IMR-90 (cell line): ENCODE measurements around the gene EGFR. TPM values are rescaled to one million over a fixed set of nuclear protein-coding genes. Genes with fewer than 3 reads are reported as not detected.

Experiments used
- ATAC-seq: fragments of 200-7000 bp; cut with Tn5 transposase; 2 replicates; pipeline ENCODE4 v1.9.1; 2020; ENCODE audit warnings: low read depth, mild to moderate bottlenecking, moderate library complexity
- BruUV-seq: library from RNA; stranded (reverse); fragments of 400-500 nt; replicated peaks from 2 replicates; lab custom pipeline; 2021; lab: Mats Ljungman, UMichigan
- CTCF ChIA-PET: fragments of 300-600 bp; formaldehyde crosslinking; extraction: SDS; loops from one replicate; lab custom pipeline; 2021; ENCODE audit warnings: antibody characterized with exemption; lab: Yijun Ruan, JAX
- POLR2A ChIA-PET: fragments of 300-600 bp; sonication (Branson Sonifier 250); formaldehyde crosslinking; loops from one replicate; lab custom pipeline; 2022; ENCODE audit warnings: antibody characterized with exemption; ENCODE audit not compliant: unreplicated experiment; lab: Charles Lee
- DNase-seq: peaks from one replicate; pipeline ENCODE4 v3.0.0; 2013
- H2AFZ ChIP-seq: replicated peaks from 2 replicates; pipeline ENCODE3; 2013; ENCODE audit warnings: low read length, mild to moderate bottlenecking; ENCODE audit not compliant: poor library complexity
- H2AK5ac ChIP-seq: 2 replicates; pipeline ENCODE4 v1.6.1; 2013; ENCODE audit warnings: low read depth, low read length, inconsistent platforms
- H2AK9ac ChIP-seq: replicated peaks from 2 replicates; pipeline ENCODE3; 2013; ENCODE audit warnings: mild to moderate bottlenecking, low read depth, low read length, moderate library complexity; ENCODE audit not compliant: poor library complexity
- H2BK120ac ChIP-seq: 2 replicates; pipeline ENCODE4 v1.6.1; 2013; ENCODE audit warnings: low read depth, low read length, inconsistent platforms
- H2BK15ac ChIP-seq: 3 replicates; pipeline ENCODE4 v1.6.1; 2013; ENCODE audit warnings: low read depth, low read length, inconsistent platforms
- H2BK20ac ChIP-seq: 2 replicates; pipeline ENCODE4 v1.6.1; 2013; ENCODE audit warnings: low read depth, mild to moderate bottlenecking, inconsistent platforms, low read length, moderate library complexity
- H2BK5ac ChIP-seq: 2 replicates; pipeline ENCODE4 v1.6.1; 2013; ENCODE audit warnings: mild to moderate bottlenecking, low read depth, low read length, inconsistent platforms; ENCODE audit not compliant: poor library complexity, severe bottlenecking
- H3K14ac ChIP-seq: replicated peaks from 2 replicates; pipeline ENCODE4 v1.6.1; 2013; ENCODE audit warnings: low read depth, low read length, inconsistent platforms
- H3K18ac ChIP-seq: 2 replicates; pipeline ENCODE4 v1.6.1; 2013; ENCODE audit warnings: low read depth, low read length, control low read depth
- H3K23ac ChIP-seq: 2 replicates; pipeline ENCODE4 v1.6.1; 2013; ENCODE audit warnings: low read depth, low read length, inconsistent platforms
- H3K27ac ChIP-seq: 2 replicates; pipeline ENCODE4 v1.5.1; 2013; ENCODE audit warnings: mild to moderate bottlenecking, control low read depth, low read length; ENCODE audit not compliant: insufficient read depth
- H3K27me3 ChIP-seq: 2 replicates; pipeline ENCODE4 v1.6.1; 2013; ENCODE audit warnings: low read length; ENCODE audit not compliant: control insufficient read depth, insufficient read depth
- H3K36me3 ChIP-seq: 2 replicates; pipeline ENCODE4 v1.6.1; 2013; ENCODE audit warnings: low read length, mixed read lengths; ENCODE audit not compliant: control insufficient read depth, insufficient read depth
- H3K4ac ChIP-seq: 2 replicates; pipeline ENCODE4 v1.6.1; 2013; ENCODE audit warnings: low read depth, low read length, inconsistent platforms
- H3K4me1 ChIP-seq: 2 replicates; pipeline ENCODE4 v1.6.1; 2013; ENCODE audit warnings: low read length, mixed read lengths; ENCODE audit not compliant: control insufficient read depth, insufficient read depth
- H3K4me2 ChIP-seq: 2 replicates; pipeline ENCODE4 v1.6.1; 2013; ENCODE audit warnings: low read depth, mild to moderate bottlenecking, control low read depth, low read length, moderate library complexity
- H3K4me3 ChIP-seq: 2 replicates; pipeline ENCODE4 v1.5.1; 2013; ENCODE audit warnings: low read depth, mild to moderate bottlenecking, control low read depth, low read length, moderate library complexity; ENCODE audit not compliant: insufficient read depth
- H3K56ac ChIP-seq: 2 replicates; pipeline ENCODE4 v1.6.1; 2013; ENCODE audit warnings: low read length, inconsistent platforms; ENCODE audit not compliant: insufficient read depth; ENCODE audit errors: extremely low read depth
- H3K79me1 ChIP-seq, 2 experiments: 2 replicates each; pipeline ENCODE4 v1.6.1; 2013; ENCODE audit warnings: low read length in 2 of 2, inconsistent platforms in 1 of 2, low read depth in 1 of 2
- H3K9ac ChIP-seq: 2 replicates; pipeline ENCODE4 v1.6.1; 2013; ENCODE audit warnings: low read depth, low read length, control low read depth
- H3K9me1 ChIP-seq: 2 replicates; pipeline ENCODE4 v1.6.1; 2013; ENCODE audit warnings: low read length, inconsistent platforms; ENCODE audit not compliant: insufficient read depth
- H3K9me3 ChIP-seq: 2 replicates; pipeline ENCODE4 v1.6.1; 2013; ENCODE audit warnings: low read length; ENCODE audit not compliant: control insufficient read depth, insufficient read depth
- H4K20me1 ChIP-seq: 2 replicates; pipeline ENCODE4 v1.6.1; 2013; ENCODE audit warnings: low read length, inconsistent platforms; ENCODE audit not compliant: insufficient read depth
- H4K5ac ChIP-seq: 2 replicates; pipeline ENCODE4 v1.6.1; 2013; ENCODE audit warnings: mild to moderate bottlenecking, low read depth, low read length, control low read depth
- H4K8ac ChIP-seq, 2 experiments: 2 replicates each; pipeline ENCODE4 v1.6.1; 2013; ENCODE audit warnings: low read depth in 2 of 2, low read length in 2 of 2, control low read depth in 1 of 2, inconsistent platforms in 1 of 2
- H4K91ac ChIP-seq: 2 replicates; pipeline ENCODE4 v1.6.1; 2013; ENCODE audit warnings: low read depth, low read length, inconsistent platforms; ENCODE audit not compliant: insufficient read depth
- RCOR1 ChIP-seq: IDR thresholded peaks from 2 replicates; pipeline ENCODE4 v1.6.1; 2012; ENCODE audit warnings: mild to moderate bottlenecking, low read length, improper control_type of control experiment; ENCODE audit not compliant: insufficient replicate concordance
- RFX5 ChIP-seq: IDR thresholded peaks from 2 replicates; pipeline ENCODE4 v1.8.0; 2012; ENCODE audit warnings: low read depth, mild to moderate bottlenecking, low read length, moderate library complexity
- USF2 ChIP-seq: fragments of 150-350 bp; IDR thresholded peaks from 2 replicates; pipeline ENCODE4 v1.6.1; 2017; ENCODE audit warnings: mild to moderate bottlenecking, antibody characterized with exemption, low read length, low read depth
- WGBS, 2 experiments: methylation state at CpG; one replicate each; pipeline versions ENCODE4 v1.1.5 to v1.1.7; 2013; ENCODE audit warnings: missing lambda C conversion rate in 2 of 2; ENCODE audit not compliant: insufficient read length in 1 of 2; ENCODE audit errors: extremely low coverage in 2 of 2; 5-methylcytosine and 5-hydroxymethylcytosine counted together
- dilution Hi-C: fragments of 300-500 bp; cut with HindIII; formaldehyde crosslinking; loops from one replicate; pipeline ENCODE4 v1.14.3; 2018; ENCODE audit warnings: low sequenced_read_pairs; ENCODE audit not compliant: unreplicated experiment
- in situ Hi-C: fragments of 300-500 bp; cut with MboI; formaldehyde crosslinking; loops from 3 replicates; pipeline ENCODE4 v1.14.3; 2019; ENCODE audit warnings: low sequenced_read_pairs, inconsistent platforms, mixed read lengths
- intact Hi-C: fragments of 100-400 bp; cut with micrococcal nuclease; formaldehyde crosslinking; loops from 2 replicates; pipeline ENCODE4 v1.10.0; 2022
- polyA plus RNA-seq, 3 experiments: library from polyadenylated mRNA; depleted of rRNA; stranded (reverse); fragments of >200 nt; gene quantifications; 2 replicates each; pipeline ENCODE4 v1.2.3, GENCODE V29; 2012; ENCODE audit warnings: low replicate concordance in 1 of 3
- total RNA-seq: library from RNA; depleted of rRNA; stranded (reverse); fragments of >200 nt; gene quantifications from 2 replicates; pipeline ENCODE4 v1.2.3, GENCODE V29; 2012

The EGFR gene
- total and polyA plus RNA-seq, 2 of the 4 experiments (the other 2 are of a cell fraction), result 36.9 to 60.4 TPM

GRCh38 chr7:55147736-55148135 lies 128.9 kb downstream of the EGFR start:
- Histone ChIP-seq H2BK20ac (no peak overlapping the region), H3K56ac (no peak overlapping the region), H2AK5ac (0 out of 2 replicates have a peak overlapping the region, but pooled peaks have one; percentile 9), H2AFZ (no peak overlapping the region), H2BK120ac (no peak overlapping the region), H4K8ac (no peak overlapping the region), H2AK9ac (no peak overlapping the region), H3K27ac (no peak overlapping the region), H3K4ac (no peak overlapping the region), H3K18ac (no peak overlapping the region), H3K36me3 (peaks cover 73% of the 10 kb centered on the region), H3K23ac (no peak overlapping the region), H2BK5ac (no peak overlapping the region), H4K91ac (no peak overlapping the region), H2BK15ac (no peak overlapping the region), H3K9ac (no peak overlapping the region), H4K5ac (no peak overlapping the region), H3K4me2 (no peak overlapping the region), H3K9me3 (no peaks in the 10 kb centered on the region), H3K4me3 (no peak overlapping the region), H4K20me1 (no peaks in the 10 kb centered on the region), H3K27me3 (no peaks in the 10 kb centered on the region), H3K9me1 (peaks cover 10% of the 10 kb centered on the region), H3K79me1 (peaks cover 49 to 75% of the 10 kb centered on the region in 2 experiments), H3K4me1 (peaks cover 8% of the 10 kb centered on the region), H3K14ac (no peak overlapping the region)
- DNase-seq (no peak), ATAC-seq (no peak)
- POLR2A ChIA-PET, result no interaction called here
- BruUV-seq, result no TSS peak
- in situ Hi-C loops, result no loop called here
- dilution Hi-C loops, result no loop called here
- no peak for TF ChIP-seq RCOR1
- TF ChIP-seq USF2, result no peak
- no peak for TF ChIP-seq RFX5
- CTCF ChIA-PET, result interaction anchor here (0.6 kb wide), 1 partner anchor 45 kb away, joined by 3 read pairs; no protein-coding TSS in a partner anchor
- no CpG with 5 or more reads among the region's 2 CpGs for WGBS, 2 experiments
- intact Hi-C loops, result no loop called here
